ENCODE results near the gene CA10. TPM values are rescaled to one million over a fixed set of nuclear protein-coding genes. Genes with fewer than 3 reads are reported as not detected.

CA10 gene
- total and polyA plus RNA-seq, 8 donors = 0.09 to 2.0 (median 0.27) TPM; not detected in 4

- Histone ChIP-seq H3K27ac (no peak overlapping the region), H3K9me3 (no peaks in the 10 kb centered on the region), H3K4me3 (no peak overlapping the region), H3K36me3 (no peaks in the 10 kb centered on the region), H3K27me3 (no peaks in the 10 kb centered on the region), H3K4me1 (no peaks in the 10 kb centered on the region)
- DNase-seq = no peak
- 41 to 45% methylated on average over 3 of the region's 3 CpGs for WGBS, 2 donors
- no peak for FAIRE-seq
- intact Hi-C loops (cut with DNase I) = no loop called here
- no peak for ATAC-seq
- TF ChIP-seq CTCF (IDR thresholded peaks at IDR 0.05) = no peak
Measured at GRCh38 chr17:52032454-52032853, 126.1 kb downstream of the CA10 start.

DNA sequence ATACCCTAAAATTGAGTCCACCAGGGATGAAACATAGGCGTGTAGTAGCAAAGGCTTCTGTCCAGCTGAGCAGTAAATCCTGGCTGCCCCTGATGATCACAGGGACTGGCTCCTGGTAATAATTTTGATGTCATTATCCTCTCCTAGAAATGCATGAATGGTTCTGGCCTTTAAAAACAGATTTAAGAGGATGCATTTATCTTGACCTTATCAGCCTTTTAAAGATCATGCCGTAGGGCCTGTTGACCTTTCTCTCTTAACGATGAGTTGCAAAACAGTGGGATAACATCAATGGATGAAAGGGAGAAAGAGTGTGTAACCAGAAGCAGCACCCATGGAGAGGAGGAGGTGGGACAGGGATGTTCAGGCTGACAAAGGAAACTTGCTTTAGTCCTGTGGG, 128.5 kb downstream of the CA10 start:
- 31 to 35% methylated on average over 3 of the region's 3 CpGs for WGBS, 2 donors
- TF ChIP-seq CTCF (IDR thresholded peaks at IDR 0.05) = no peak
- Histone ChIP-seq H3K4me1 (no peaks in the 10 kb centered on the region), H3K27ac (no peak overlapping the region), H3K4me3 (no peak overlapping the region), H3K9me3 (no peaks in the 10 kb centered on the region), H3K36me3 (no peaks in the 10 kb centered on the region), H3K27me3 (no peaks in the 10 kb centered on the region)
- FAIRE-seq (no peak), DNase-seq (no peak), ATAC-seq (no peak)
- intact Hi-C loops (cut with DNase I) = no loop called here

GRCh38 chr17:52027620-52028295, 130.8 kb downstream of the CA10 start:
- H3K36me3 ChIP-seq = no peaks in the 10 kb centered on the region
- ATAC-seq (peak in 1 of 4 donors; percentile 24), FAIRE-seq (no peak)

GRCh38 chr17:52027081-52027480, 131.4 kb downstream of the CA10 start:
- FAIRE-seq (no peak), ATAC-seq (no peak), DNase-seq (no peak)
- no peaks in the 10 kb centered on the region for H3K4me1 ChIP-seq
- H3K27me3 ChIP-seq = no peaks in the 10 kb centered on the region
- H3K4me3 ChIP-seq = no peak overlapping the region
- TF ChIP-seq CTCF (IDR thresholded peaks at IDR 0.05) = no peak
- H3K27ac ChIP-seq = no peak overlapping the region
- 68 to 85% methylated on average over 2 of the region's 2 CpGs for WGBS, 2 donors
- no peaks in the 10 kb centered on the region for H3K36me3 ChIP-seq
- no peaks in the 10 kb centered on the region for H3K9me3 ChIP-seq
- intact Hi-C loops (cut with DNase I) = no loop called here

More at GRCh38 chr17:52027620-52028295, 130.8 kb downstream of the CA10 start:
- no peak for TF ChIP-seq CTCF (IDR thresholded peaks at IDR 0.05)
- Histone ChIP-seq H3K4me1 (no peaks in the 10 kb centered on the region), H3K27me3 (no peaks in the 10 kb centered on the region), H3K4me3 (no peak overlapping the region), H3K9me3 (no peaks in the 10 kb centered on the region), H3K27ac (no peak overlapping the region)
- DNase-seq = no peak
- intact Hi-C loops (cut with DNase I) = no loop called here

DNA sequence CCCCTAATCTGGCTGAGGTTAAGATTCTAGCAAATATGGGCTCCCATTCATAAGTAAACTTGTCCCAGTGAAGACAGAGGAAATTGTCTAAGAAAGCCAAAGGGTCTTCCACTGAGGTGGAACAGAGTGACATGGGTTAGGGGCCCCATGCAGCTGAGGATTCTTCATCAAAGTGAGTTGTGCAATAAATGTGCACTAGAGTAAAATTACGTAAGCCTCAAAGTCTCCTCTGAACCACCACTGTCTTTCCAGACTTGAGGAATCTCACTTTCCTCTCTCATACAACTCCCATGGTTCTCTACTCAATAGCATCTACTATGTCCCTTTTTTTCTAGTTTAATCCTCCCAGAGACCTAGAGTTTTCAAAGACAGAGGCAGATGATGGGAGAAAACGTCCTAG, 132.4 kb downstream of the CA10 start:
- Histone ChIP-seq H3K4me3 (no peak overlapping the region), H3K27ac (no peak overlapping the region), H3K27me3 (no peaks in the 10 kb centered on the region), H3K4me1 (no peaks in the 10 kb centered on the region), H3K36me3 (no peaks in the 10 kb centered on the region), H3K9me3 (no peaks in the 10 kb centered on the region)
- no peak for DNase-seq
- intact Hi-C loops (cut with DNase I) = no loop called here
- no peak for FAIRE-seq
- ATAC-seq = no peak
- 56 to 62% methylated on average over 2 of the region's 2 CpGs for WGBS, 2 donors
- TF ChIP-seq CTCF (IDR thresholded peaks at IDR 0.05) = no peak
